Keratinocyte (primary cell): ENCODE results near the gene NMT2. TPM values are rescaled to one million over a fixed set of nuclear protein-coding genes. Genes with fewer than 3 reads are reported as not detected.

Experiments used
- DNase-seq: peaks from one replicate; pipeline ENCODE4 v3.0.0-alpha.2; 2011; ENCODE audit warnings: low read depth, missing footprints, low spot score
- FAIRE-seq: peaks from 2 replicates; lab custom pipeline; 2011; peaks lifted over from hg19 to GRCh38; lab: Jason Lieb, UNC
- H2AFZ ChIP-seq: 2 replicates; pipeline ENCODE4 v1.6.0; 2012; ENCODE audit warnings: low read length, control low read depth, inconsistent platforms; ENCODE audit not compliant: control insufficient read depth
- H3K27ac ChIP-seq: 2 replicates; pipeline ENCODE4 v1.5.1; 2011; ENCODE audit warnings: low read length; ENCODE audit not compliant: control insufficient read depth, insufficient read depth
- H3K27me3 ChIP-seq: 3 replicates; pipeline ENCODE4 v1.6.0; 2011; ENCODE audit warnings: low read length; ENCODE audit not compliant: control insufficient read depth, insufficient read depth; ENCODE audit errors: extremely low read depth
- H3K36me3 ChIP-seq, 2 experiments: 2 replicates in 1 of 2; 3 replicates in 1 of 2; pipeline ENCODE4 v1.5.1; 2011; ENCODE audit warnings: low read length in 2 of 2, mild to moderate bottlenecking in 1 of 2; ENCODE audit not compliant: control insufficient read depth in 2 of 2, insufficient read depth in 2 of 2; ENCODE audit errors: extremely low read depth in 1 of 2
- H3K4me1 ChIP-seq: 3 replicates; pipeline ENCODE4 v1.5.1; 2011; ENCODE audit warnings: low read length; ENCODE audit not compliant: control insufficient read depth, insufficient read depth; ENCODE audit errors: extremely low read depth
- H3K4me2 ChIP-seq: 3 replicates; pipeline ENCODE4 v1.6.0; 2011; ENCODE audit warnings: low read depth, low read length; ENCODE audit not compliant: control insufficient read depth, insufficient read depth; ENCODE audit errors: extremely low read depth
- H3K4me3 ChIP-seq, 3 experiments: fragments of 200-600 bp in 1 of 3; sonication (generic) in 1 of 3; 2 replicates in 2 of 3; 3 replicates in 1 of 3; pipeline ENCODE4 v1.5.1; 2011 to 2016; ENCODE audit warnings: low read length in 3 of 3, mild to moderate bottlenecking in 3 of 3, control low read depth in 2 of 3, inconsistent platforms in 1 of 3, low read depth in 1 of 3, mixed read lengths in 1 of 3, mixed run types in 1 of 3, moderate library complexity in 1 of 3; ENCODE audit not compliant: control insufficient read depth in 2 of 3, insufficient read depth in 2 of 3; ENCODE audit errors: extremely low read depth in 1 of 3
- H3K79me2 ChIP-seq: 2 replicates; pipeline ENCODE4 v1.6.0; 2012; ENCODE audit warnings: low read length; ENCODE audit not compliant: control insufficient read depth, insufficient read depth
- H3K9ac ChIP-seq: 3 replicates; pipeline ENCODE4 v1.6.0; 2011; ENCODE audit warnings: low read length; ENCODE audit not compliant: control insufficient read depth, insufficient read depth; ENCODE audit errors: extremely low read depth
- H3K9me1 ChIP-seq: 3 replicates; pipeline ENCODE4 v1.6.0; 2011; ENCODE audit warnings: low read length; ENCODE audit not compliant: control insufficient read depth, insufficient read depth; ENCODE audit errors: extremely low read depth
- H3K9me3 ChIP-seq: 2 replicates; pipeline ENCODE4 v1.5.1; 2012; ENCODE audit warnings: low read depth, low read length; ENCODE audit not compliant: control insufficient read depth
- H4K20me1 ChIP-seq: 3 replicates; pipeline ENCODE4 v1.6.0; 2011; ENCODE audit warnings: low read length; ENCODE audit not compliant: control insufficient read depth, insufficient read depth; ENCODE audit errors: extremely low read depth
- CTCF ChIP-seq, 3 experiments: IDR thresholded peaks in 1 of 3; conservative IDR thresholded peaks in 1 of 3; optimal IDR thresholded peaks in 1 of 3; 2 replicates in 2 of 3; 3 replicates in 1 of 3; pipeline versions ENCODE3 to v1.5.1; 2011; ENCODE audit warnings: low read length in 3 of 3, mild to moderate bottlenecking in 3 of 3, moderate library complexity in 2 of 3, control low read depth in 1 of 3, inconsistent platforms in 1 of 3; ENCODE audit not compliant: insufficient read depth in 2 of 3; ENCODE audit errors: extremely low read depth in 1 of 3
- EZH2 ChIP-seq: IDR thresholded peaks from one replicate; pipeline ENCODE4 v1.6.1; 2012; ENCODE audit warnings: inconsistent platforms, mild to moderate bottlenecking, low read length, moderate library complexity
- dilution Hi-C: fragments of 300-500 bp; cut with MboI; formaldehyde crosslinking; loops from one replicate; pipeline ENCODE4 v1.7.0; 2020; ENCODE audit warnings: low sequenced_read_pairs; ENCODE audit not compliant: extremely low pct_ligation_motif_present
- polyA plus RNA-seq, 5 experiments: library from polyadenylated mRNA; depleted of rRNA in 3 of 5; stranded (reverse) in 3 of 5; stranded (forward) in 1 of 5; unstranded in 1 of 5; fragments of >200 nt; gene quantifications; 1 replicate in 1 of 5; 2 replicates in 3 of 5; 3 replicates in 1 of 5; pipeline versions ENCODE4 v1.2.1 to v1.2.3, GENCODE V29; 2011 to 2012; ENCODE audit warnings: missing spikeins in 2 of 5, low read depth in 1 of 5, low replicate concordance in 1 of 5

Gene NMT2
- polyA plus RNA-seq, 1 donor (not counting 4 experiments of a cell fraction or from before 2014, with no cell fraction given) = 9.9 TPM

GRCh38 chr10:15072358-15072757, 96.1 kb downstream of the NMT2 start:
- Histone ChIP-seq H3K79me2 (no peaks in the 10 kb centered on the region), H3K9me3 (no peaks in the 10 kb centered on the region), H3K9me1 (no peaks in the 10 kb centered on the region), H3K9ac (no peak overlapping the region), H2AFZ (no peak overlapping the region), H3K4me3 (no peak overlapping the region), H4K20me1 (no peaks in the 10 kb centered on the region), H3K27ac (no peak overlapping the region), H3K27me3 (no peaks in the 10 kb centered on the region), H3K4me2 (no peak overlapping the region), H3K4me1 (no peaks in the 10 kb centered on the region), H3K36me3 (no peaks in the 10 kb centered on the region)
- DNase-seq = no peak
- no peak for TF ChIP-seq CTCF (optimal IDR thresholded peaks at IDR 0.05 in 1 of 3, IDR thresholded peaks at IDR 0.05 in 1 of 3, conservative IDR thresholded peaks at IDR 0.05 in 1 of 3; ENCODE audit: extremely low read depth in 1 of 3, insufficient read depth in 2 of 3, low read length in 3 of 3)
- no peak for TF ChIP-seq EZH2
- FAIRE-seq = no peak
- dilution Hi-C loops = no loop called here

GRCh38 chr10:15069230-15069629, 99.3 kb downstream of the NMT2 start:
- dilution Hi-C loops = no loop called here
- no peaks in the 10 kb centered on the region for H3K4me1 ChIP-seq

GRCh38 chr10:15068802-15069201, 99.7 kb downstream of the NMT2 start:
- DNase-seq (no peak), FAIRE-seq (no peak)
- Histone ChIP-seq H4K20me1 (no peaks in the 10 kb centered on the region), H3K4me1 (no peaks in the 10 kb centered on the region), H3K4me3 (no peak overlapping the region), H3K9ac (no peak overlapping the region), H3K27ac (no peak overlapping the region), H2AFZ (no peak overlapping the region), H3K36me3 (no peaks in the 10 kb centered on the region), H3K9me3 (no peaks in the 10 kb centered on the region), H3K79me2 (no peaks in the 10 kb centered on the region), H3K9me1 (no peaks in the 10 kb centered on the region), H3K4me2 (no peak overlapping the region), H3K27me3 (no peaks in the 10 kb centered on the region)
- dilution Hi-C loops = no loop called here
- no peak for TF ChIP-seq CTCF (optimal IDR thresholded peaks at IDR 0.05 in 1 of 3, IDR thresholded peaks at IDR 0.05 in 1 of 3, conservative IDR thresholded peaks at IDR 0.05 in 1 of 3; ENCODE audit: extremely low read depth in 1 of 3, insufficient read depth in 2 of 3, low read length in 3 of 3)
- TF ChIP-seq EZH2 = no peak

More at GRCh38 chr10:15069230-15069629, 99.3 kb downstream of the NMT2 start:
- no peaks in the 10 kb centered on the region for H4K20me1 ChIP-seq
- H3K9ac ChIP-seq = no peak overlapping the region
- no peaks in the 10 kb centered on the region for H3K79me2 ChIP-seq
- no peak for TF ChIP-seq EZH2
- no peak overlapping the region for H3K4me3 ChIP-seq
- H3K36me3 ChIP-seq = no peaks in the 10 kb centered on the region
- no peak overlapping the region for H3K27ac ChIP-seq
- no peaks in the 10 kb centered on the region for H3K9me1 ChIP-seq
- no peak overlapping the region for H2AFZ ChIP-seq
- FAIRE-seq (no peak), DNase-seq (no peak)
- no peak overlapping the region for H3K4me2 ChIP-seq
- H3K9me3 ChIP-seq = no peaks in the 10 kb centered on the region
- no peaks in the 10 kb centered on the region for H3K27me3 ChIP-seq
